Thoracic aorta (tissue), 2 donors: ENCODE results near the gene CCDC174. TPM values are rescaled to one million over a fixed set of nuclear protein-coding genes. Genes with fewer than 3 reads are reported as not detected.

Source experiments
- ATAC-seq: fragments of 150-250 bp; one replicate; pipeline ENCODE4 v1.8.0; 2017; ENCODE audit warnings: low read depth; ENCODE audit not compliant: insufficient number of reproducible peaks, low FRiP score
- DNase-seq: peaks from one replicate; pipeline ENCODE4 v3.0.0-alpha.2; 2020; ENCODE audit warnings: low spot score
- H3K27ac ChIP-seq, 2 donors: fragments of 200-600 bp; sonication (generic); 1 replicate in 1 of 2; 2 replicates in 1 of 2; pipeline ENCODE4 v1.5.1; 2016; ENCODE audit warnings: mild to moderate bottlenecking in 2 of 2, moderate library complexity in 2 of 2
- H3K27me3 ChIP-seq: fragments of 200-600 bp; sonication (generic); replicated peaks from 2 replicates; pipeline ENCODE4 v1.6.0; 2016; ENCODE audit warnings: mild to moderate bottlenecking; ENCODE audit not compliant: insufficient read depth
- H3K36me3 ChIP-seq: fragments of 200-600 bp; sonication (generic); one replicate; pipeline ENCODE4 v1.5.1; 2016
- H3K4me1 ChIP-seq, 2 donors: fragments of 200-600 bp; sonication (generic); 1 replicate in 1 of 2; 2 replicates in 1 of 2; pipeline versions ENCODE4 v1.5.1 to v1.6.0; 2016; ENCODE audit warnings: low read depth in 2 of 2, mild to moderate bottlenecking in 1 of 2; ENCODE audit not compliant: control insufficient read depth in 1 of 2
- H3K4me3 ChIP-seq: fragments of 200-600 bp; sonication (generic); 2 replicates; pipeline ENCODE4 v1.5.1; 2016; ENCODE audit warnings: mild to moderate bottlenecking
- H3K9me3 ChIP-seq: fragments of 200-600 bp; sonication (generic); 2 replicates; pipeline ENCODE4 v1.5.1; 2016
- total RNA-seq, 2 donors: library from RNA; depleted of rRNA; stranded (reverse); fragments of >200 nt; gene quantifications; one replicate each; pipeline versions ENCODE4 v1.1.0 to v1.2.3, GENCODE V29; 2016
- TF ChIP-seq, protein P1 (sequence below): fragments of 200-600 bp; sonication (generic); IDR thresholded peaks from one replicate; pipeline ENCODE4 v1.5.1; 2019; ENCODE audit warnings: antibody characterized with exemption

The CCDC174 gene
- total RNA-seq, 2 donors from 2014 or later = 9.6 to 34.6 TPM

DNA sequence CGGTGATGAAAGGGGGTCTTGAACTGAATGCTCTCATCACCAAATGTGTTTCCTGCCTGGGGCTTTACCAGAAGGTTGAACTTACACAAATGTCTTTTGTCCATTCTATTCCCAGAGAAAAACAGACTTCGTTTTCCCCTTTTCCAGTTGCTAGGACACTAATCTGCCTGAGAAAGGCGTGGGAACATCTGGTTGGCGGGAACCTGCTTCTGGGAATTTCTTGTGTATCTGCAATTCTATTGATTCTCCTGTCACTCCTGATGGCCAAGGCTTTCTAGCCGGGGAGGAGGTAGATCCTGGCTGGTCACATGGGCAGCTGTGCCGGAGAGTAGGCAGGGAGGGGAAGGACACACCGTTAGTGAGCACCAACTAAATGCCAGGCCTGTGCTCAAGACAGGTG, 31.1 kb upstream of the CCDC174 start:
- TF ChIP-seq, protein P1, sequence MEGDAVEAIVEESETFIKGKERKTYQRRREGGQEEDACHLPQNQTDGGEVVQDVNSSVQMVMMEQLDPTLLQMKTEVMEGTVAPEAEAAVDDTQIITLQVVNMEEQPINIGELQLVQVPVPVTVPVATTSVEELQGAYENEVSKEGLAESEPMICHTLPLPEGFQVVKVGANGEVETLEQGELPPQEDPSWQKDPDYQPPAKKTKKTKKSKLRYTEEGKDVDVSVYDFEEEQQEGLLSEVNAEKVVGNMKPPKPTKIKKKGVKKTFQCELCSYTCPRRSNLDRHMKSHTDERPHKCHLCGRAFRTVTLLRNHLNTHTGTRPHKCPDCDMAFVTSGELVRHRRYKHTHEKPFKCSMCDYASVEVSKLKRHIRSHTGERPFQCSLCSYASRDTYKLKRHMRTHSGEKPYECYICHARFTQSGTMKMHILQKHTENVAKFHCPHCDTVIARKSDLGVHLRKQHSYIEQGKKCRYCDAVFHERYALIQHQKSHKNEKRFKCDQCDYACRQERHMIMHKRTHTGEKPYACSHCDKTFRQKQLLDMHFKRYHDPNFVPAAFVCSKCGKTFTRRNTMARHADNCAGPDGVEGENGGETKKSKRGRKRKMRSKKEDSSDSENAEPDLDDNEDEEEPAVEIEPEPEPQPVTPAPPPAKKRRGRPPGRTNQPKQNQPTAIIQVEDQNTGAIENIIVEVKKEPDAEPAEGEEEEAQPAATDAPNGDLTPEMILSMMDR = no peak
- H3K27ac ChIP-seq = no peak overlapping the region
- no peak for ATAC-seq
- no peak for DNase-seq
- no peaks in the 10 kb centered on the region for H3K27me3 ChIP-seq
- H3K9me3 ChIP-seq = no peaks in the 10 kb centered on the region
- no peaks in the 10 kb centered on the region for H3K4me1 ChIP-seq
- no peak overlapping the region for H3K4me3 ChIP-seq
- H3K36me3 ChIP-seq = no peaks in the 10 kb centered on the region

DNA sequence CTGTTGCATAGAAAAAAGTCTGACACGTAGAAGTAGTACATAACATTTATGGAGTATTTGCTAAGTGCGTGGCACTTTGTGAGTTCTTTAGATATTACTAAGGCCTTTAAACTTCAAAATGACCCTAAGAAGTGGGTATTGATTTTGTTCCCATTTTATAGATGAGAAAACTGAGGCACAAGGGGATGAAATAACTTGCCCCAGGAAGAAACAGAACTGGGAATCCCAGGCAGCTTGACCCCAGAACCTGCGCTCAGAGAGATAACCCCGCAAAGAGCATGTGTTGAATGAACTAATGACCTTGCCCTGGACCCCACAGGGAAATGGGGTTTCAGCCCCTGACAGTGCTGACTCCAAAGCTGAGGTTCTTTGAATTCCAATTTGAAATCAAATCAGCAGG, 30.5 kb upstream of the CCDC174 start:
- Histone ChIP-seq H3K36me3 (no peaks in the 10 kb centered on the region), H3K27me3 (no peaks in the 10 kb centered on the region), H3K4me1 (no peaks in the 10 kb centered on the region), H3K4me3 (no peak overlapping the region), H3K9me3 (no peaks in the 10 kb centered on the region), H3K27ac (no peak overlapping the region)
- no peak for ATAC-seq
- DNase-seq = no peak
- TF ChIP-seq, protein P1 = no peak

DNA sequence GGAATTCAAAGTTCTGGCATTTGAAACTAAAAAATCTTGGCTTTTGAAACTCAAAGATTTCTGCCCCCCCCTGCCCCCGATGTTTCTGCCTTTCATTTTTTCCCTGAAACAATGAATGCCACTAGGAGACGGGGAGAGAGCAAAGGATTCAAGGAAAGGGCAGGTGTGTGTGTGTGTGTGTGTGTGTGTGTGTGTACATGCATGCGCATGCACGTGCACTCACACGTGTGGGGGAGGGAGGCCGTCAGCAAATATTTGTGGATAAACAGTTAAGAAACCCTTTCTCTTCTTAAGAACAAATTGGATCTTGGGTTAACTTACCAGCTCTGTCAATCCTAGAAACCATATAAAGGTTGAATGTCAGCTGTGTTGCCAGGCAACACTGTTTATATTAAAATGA, 29.2 kb upstream of the CCDC174 start:
- no peak overlapping the region for H3K4me3 ChIP-seq
- H3K27me3 ChIP-seq = no peaks in the 10 kb centered on the region
- H3K36me3 ChIP-seq = no peaks in the 10 kb centered on the region
- no peaks in the 10 kb centered on the region for H3K4me1 ChIP-seq
- DNase-seq (no peak), ATAC-seq (no peak)
- TF ChIP-seq, protein P1 = no peak
- H3K27ac ChIP-seq = no peak overlapping the region
- H3K9me3 ChIP-seq = no peaks in the 10 kb centered on the region

DNA sequence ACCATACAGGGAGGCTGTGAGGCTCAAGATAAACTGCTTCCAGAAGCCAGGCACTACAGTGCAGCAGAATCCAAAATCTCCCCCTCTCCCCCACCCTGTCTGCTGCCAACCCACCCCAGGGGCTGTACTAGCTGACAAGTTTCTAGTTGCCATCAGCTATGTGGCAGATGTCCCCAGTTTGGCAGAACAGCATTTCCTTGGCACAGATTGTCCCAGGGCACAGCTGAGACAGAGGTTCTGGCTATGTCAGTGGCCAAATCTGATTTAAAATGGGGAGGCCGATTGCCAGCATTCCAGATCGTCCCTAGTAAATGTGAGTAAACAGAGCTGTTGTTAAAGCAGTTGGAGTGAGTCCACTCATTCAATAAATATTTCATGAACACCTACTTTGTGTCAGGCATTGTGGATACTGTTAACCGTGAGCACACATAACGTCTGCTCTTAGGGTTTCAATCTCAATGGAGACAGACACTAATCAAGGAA, 28.0 kb upstream of the CCDC174 start:
- H3K27me3 ChIP-seq = no peaks in the 10 kb centered on the region
- H3K9me3 ChIP-seq = no peaks in the 10 kb centered on the region
- H3K4me3 ChIP-seq = no peak overlapping the region
- H3K36me3 ChIP-seq = no peaks in the 10 kb centered on the region
- H3K4me1 ChIP-seq = no peaks in the 10 kb centered on the region
- TF ChIP-seq, protein P1 = no peak
- no peak overlapping the region for H3K27ac ChIP-seq
- ATAC-seq = no peak
- DNase-seq = no peak

DNA sequence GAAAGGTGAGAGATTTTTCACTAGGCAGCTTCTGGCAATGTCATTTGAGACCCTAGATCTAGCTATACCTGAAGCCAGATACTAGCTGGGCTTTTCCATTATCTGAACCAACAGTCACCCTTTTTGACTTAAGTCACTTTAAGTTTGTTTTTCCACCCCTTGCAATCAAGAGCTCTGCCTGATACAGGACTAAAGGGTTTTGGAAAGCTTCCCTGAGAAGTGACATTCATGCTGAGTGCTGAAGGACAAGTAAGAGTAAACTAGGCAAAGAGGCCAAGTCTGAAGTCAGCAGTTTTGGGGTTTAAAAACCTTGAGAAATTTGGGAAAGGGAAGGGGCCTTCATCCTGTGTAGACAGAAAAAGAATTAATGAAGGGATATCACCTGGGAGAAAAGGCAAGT, 27.1 kb upstream of the CCDC174 start:
- no peaks in the 10 kb centered on the region for H3K27me3 ChIP-seq
- no peak for ATAC-seq
- no peak for DNase-seq
- no peak overlapping the region for H3K4me3 ChIP-seq
- no peaks in the 10 kb centered on the region for H3K4me1 ChIP-seq
- TF ChIP-seq, protein P1 = no peak
- no peak overlapping the region for H3K27ac ChIP-seq
- no peaks in the 10 kb centered on the region for H3K9me3 ChIP-seq
- no peaks in the 10 kb centered on the region for H3K36me3 ChIP-seq
